Astrocyte (in vitro differentiated cells and primary cell): ENCODE measurements around the gene UBL4B. TPM values are rescaled to one million over a fixed set of nuclear protein-coding genes. Genes with fewer than 3 reads are reported as not detected.
"Not testable (repeated sequence)": the region's sequence is repeated elsewhere in the genome, so short reads cannot be mapped to it uniquely, and the experiment has no call there.

Experiments used
- DNase-seq: peaks from one replicate; pipeline ENCODE4 v3.0.0-alpha.2; 2010; ENCODE audit warnings: low read depth
- FAIRE-seq: peaks from 2 replicates; lab custom pipeline; 2011; peaks lifted over from hg19 to GRCh38; lab: Jason Lieb, UNC
- H2AFZ ChIP-seq: 2 replicates; pipeline ENCODE4 v1.6.0; 2012; ENCODE audit warnings: low read depth, low read length, inconsistent platforms
- H3K27ac ChIP-seq: 2 replicates; pipeline ENCODE4 v1.5.1; 2011; ENCODE audit warnings: low read depth, low read length, inconsistent platforms
- H3K27me3 ChIP-seq: 2 replicates; pipeline ENCODE4 v1.6.0; 2011; ENCODE audit warnings: low read length, inconsistent platforms; ENCODE audit not compliant: insufficient read depth
- H3K36me3 ChIP-seq: 2 replicates; pipeline ENCODE4 v1.5.1; 2011; ENCODE audit warnings: low read length, inconsistent platforms; ENCODE audit not compliant: insufficient read depth
- H3K4me1 ChIP-seq: 2 replicates; pipeline ENCODE4 v1.5.1; 2011; ENCODE audit warnings: low read length, inconsistent platforms; ENCODE audit not compliant: insufficient read depth
- H3K4me2 ChIP-seq: 2 replicates; pipeline ENCODE4 v1.6.0; 2012; ENCODE audit warnings: low read length, inconsistent platforms
- H3K4me3 ChIP-seq: 2 replicates; pipeline ENCODE4 v1.5.1; 2011; ENCODE audit warnings: low read depth, mild to moderate bottlenecking, low read length, inconsistent platforms; ENCODE audit not compliant: insufficient read depth
- H3K79me2 ChIP-seq: 2 replicates; pipeline ENCODE4 v1.6.0; 2012; ENCODE audit warnings: mild to moderate bottlenecking, low read length, inconsistent platforms; ENCODE audit not compliant: insufficient read depth
- H3K9ac ChIP-seq: 2 replicates; pipeline ENCODE4 v1.6.0; 2012; ENCODE audit warnings: mild to moderate bottlenecking, low read length, inconsistent platforms
- H3K9me3 ChIP-seq: 2 replicates; pipeline ENCODE4 v1.5.1; 2012; ENCODE audit warnings: low read depth, mild to moderate bottlenecking, low read length, inconsistent platforms; ENCODE audit not compliant: insufficient read depth
- H4K20me1 ChIP-seq: 2 replicates; pipeline ENCODE4 v1.6.0; 2012; ENCODE audit warnings: low read length, inconsistent platforms; ENCODE audit not compliant: insufficient read depth
- H3K27ac Mint-ChIP-seq: one replicate; pipeline ENCODE4 v1.8.0; 2021; ENCODE audit warnings: mild to moderate bottlenecking, mixed read lengths; ENCODE audit not compliant: unreplicated experiment
- H3K27me3 Mint-ChIP-seq: one replicate; pipeline ENCODE4 v1.8.0; 2021; ENCODE audit warnings: low read depth, mixed read lengths; ENCODE audit not compliant: unreplicated experiment
- H3K36me3 Mint-ChIP-seq: one replicate; pipeline ENCODE4 v1.8.0; 2021; ENCODE audit warnings: low read depth, mixed read lengths; ENCODE audit not compliant: unreplicated experiment
- H3K4me1 Mint-ChIP-seq: one replicate; pipeline ENCODE4 v1.8.0; 2021; ENCODE audit warnings: low read depth, mixed read lengths; ENCODE audit not compliant: unreplicated experiment
- H3K4me3 Mint-ChIP-seq: one replicate; pipeline ENCODE4 v1.8.0; 2021; ENCODE audit warnings: mild to moderate bottlenecking, moderate library complexity, mixed read lengths; ENCODE audit not compliant: unreplicated experiment
- H3K9me3 Mint-ChIP-seq: one replicate; pipeline ENCODE4 v1.8.0; 2021; ENCODE audit warnings: mild to moderate bottlenecking, mixed read lengths; ENCODE audit not compliant: unreplicated experiment
- EZH2 ChIP-seq: IDR thresholded peaks from 2 replicates; pipeline ENCODE4 v1.6.1; 2012; ENCODE audit warnings: mild to moderate bottlenecking, low read length, inconsistent platforms; ENCODE audit not compliant: insufficient read depth
- total RNA-seq: library from RNA; stranded (reverse); gene quantifications from 2 replicates; pipeline ENCODE4 v1.2.1, GENCODE V29; 2021
- TF ChIP-seq, protein P1 (sequence below): IDR thresholded peaks from 2 replicates; pipeline ENCODE4 v1.5.1; 2011; ENCODE audit warnings: low read depth, mild to moderate bottlenecking, inconsistent platforms, low read length, moderate library complexity; ENCODE audit not compliant: insufficient read depth

UBL4B gene
- total RNA-seq, 1 donor from 2014 or later = not detected

GRCh38 chr1:110070671-110071242 lies 41.5 kb upstream of the UBL4B start, which contains the start of gene ALX3:
TSS of gene ALX3 (minus strand) at chr1:110070672. CDS start at chr1:110070612, 60 bp downstream.
- peaks cover 24% of the 10 kb centered on the region for H4K20me1 ChIP-seq
- no peak within 1 kb of the TSS for H3K9ac ChIP-seq
- Mint-ChIP-seq H3K36me3 (peaks cover 3% of the 10 kb centered on the region), H3K27ac (no peak within 1 kb of the TSS), H3K9me3 (peaks cover 10% of the 10 kb centered on the region), H3K4me1 (peaks cover 2% of the 10 kb centered on the region), H3K27me3 (peaks cover 85% of the 10 kb centered on the region), H3K4me3 (no peak within 1 kb of the TSS)
- no peak for DNase-seq
- H3K4me1 ChIP-seq = no peaks in the 10 kb centered on the region
- H3K27me3 ChIP-seq = peaks cover 83% of the 10 kb centered on the region
- H3K4me3 ChIP-seq = no peak within 1 kb of the TSS
- no peak for TF ChIP-seq EZH2
- TF ChIP-seq, protein P1, sequence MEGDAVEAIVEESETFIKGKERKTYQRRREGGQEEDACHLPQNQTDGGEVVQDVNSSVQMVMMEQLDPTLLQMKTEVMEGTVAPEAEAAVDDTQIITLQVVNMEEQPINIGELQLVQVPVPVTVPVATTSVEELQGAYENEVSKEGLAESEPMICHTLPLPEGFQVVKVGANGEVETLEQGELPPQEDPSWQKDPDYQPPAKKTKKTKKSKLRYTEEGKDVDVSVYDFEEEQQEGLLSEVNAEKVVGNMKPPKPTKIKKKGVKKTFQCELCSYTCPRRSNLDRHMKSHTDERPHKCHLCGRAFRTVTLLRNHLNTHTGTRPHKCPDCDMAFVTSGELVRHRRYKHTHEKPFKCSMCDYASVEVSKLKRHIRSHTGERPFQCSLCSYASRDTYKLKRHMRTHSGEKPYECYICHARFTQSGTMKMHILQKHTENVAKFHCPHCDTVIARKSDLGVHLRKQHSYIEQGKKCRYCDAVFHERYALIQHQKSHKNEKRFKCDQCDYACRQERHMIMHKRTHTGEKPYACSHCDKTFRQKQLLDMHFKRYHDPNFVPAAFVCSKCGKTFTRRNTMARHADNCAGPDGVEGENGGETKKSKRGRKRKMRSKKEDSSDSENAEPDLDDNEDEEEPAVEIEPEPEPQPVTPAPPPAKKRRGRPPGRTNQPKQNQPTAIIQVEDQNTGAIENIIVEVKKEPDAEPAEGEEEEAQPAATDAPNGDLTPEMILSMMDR = no peak
- H2AFZ ChIP-seq = no peak within 1 kb of the TSS
- H3K27ac ChIP-seq = no peak within 1 kb of the TSS
- H3K79me2 ChIP-seq = no peaks in the 10 kb centered on the region
- H3K4me2 ChIP-seq = no peak within 1 kb of the TSS
- peaks cover 8% of the 10 kb centered on the region for H3K9me3 ChIP-seq
- H3K36me3 ChIP-seq = no peaks in the 10 kb centered on the region
- no peak for FAIRE-seq

GRCh38 chr1:110074166-110074565 lies 38.1 kb upstream of the UBL4B start:
- peaks cover 89% of the 10 kb centered on the region for H3K27me3 Mint-ChIP-seq
- no peaks in the 10 kb centered on the region for H3K79me2 ChIP-seq
- no peak overlapping the region for H3K9ac ChIP-seq
- peaks cover 8% of the 10 kb centered on the region for H3K9me3 ChIP-seq
- peaks cover 2% of the 10 kb centered on the region for H3K9me3 Mint-ChIP-seq
- H3K4me1 ChIP-seq = no peaks in the 10 kb centered on the region
- FAIRE-seq (no peak), DNase-seq (no peak)
- no peak overlapping the region for H3K27ac Mint-ChIP-seq
- H2AFZ ChIP-seq = no peak overlapping the region
- H3K27ac ChIP-seq = no peak overlapping the region
- no peak overlapping the region for H3K4me2 ChIP-seq
- no peak overlapping the region for H3K4me3 ChIP-seq
- no peaks in the 10 kb centered on the region for H3K36me3 ChIP-seq
- peaks cover 2% of the 10 kb centered on the region for H3K4me1 Mint-ChIP-seq
- peaks cover 78% of the 10 kb centered on the region for H3K27me3 ChIP-seq
- no peaks in the 10 kb centered on the region for H3K36me3 Mint-ChIP-seq
- no peak overlapping the region for H3K4me3 Mint-ChIP-seq
- peaks cover 6% of the 10 kb centered on the region for H4K20me1 ChIP-seq
- TF ChIP-seq, protein P1 = no peak
- no peak for TF ChIP-seq EZH2

- no peak overlapping the region for H3K9ac ChIP-seq
- peaks cover 56% of the 10 kb centered on the region for H3K27me3 ChIP-seq
- FAIRE-seq (no peak), DNase-seq (no peak)
- no peaks in the 10 kb centered on the region for H3K36me3 ChIP-seq
- no peaks in the 10 kb centered on the region for H3K9me3 ChIP-seq
- H3K27ac Mint-ChIP-seq = no peak overlapping the region
- TF ChIP-seq, protein P1 = no peak
- H4K20me1 ChIP-seq = no peaks in the 10 kb centered on the region
- no peak overlapping the region for H2AFZ ChIP-seq
- H3K4me3 ChIP-seq = no peak overlapping the region
- no peak overlapping the region for H3K27ac ChIP-seq
- no peaks in the 10 kb centered on the region for H3K79me2 ChIP-seq
- no peaks in the 10 kb centered on the region for H3K4me1 ChIP-seq
- H3K27me3 Mint-ChIP-seq = peaks cover 96% of the 10 kb centered on the region
- H3K4me2 ChIP-seq = no peak overlapping the region
- H3K9me3 Mint-ChIP-seq = peaks cover 5% of the 10 kb centered on the region
- no peak overlapping the region for H3K4me3 Mint-ChIP-seq
- H3K36me3 Mint-ChIP-seq = peaks cover 2% of the 10 kb centered on the region
- H3K4me1 Mint-ChIP-seq = no peaks in the 10 kb centered on the region
Observed at GRCh38 chr1:110076789-110077500, 35.3 kb upstream of the UBL4B start.

- H3K27me3 Mint-ChIP-seq = peaks cover 94% of the 10 kb centered on the region
- H3K27ac Mint-ChIP-seq, H3K4me2 ChIP-seq, H3K9ac ChIP-seq, H3K9me3 ChIP-seq, H3K4me3 ChIP-seq, H3K9me3 Mint-ChIP-seq, H3K36me3 ChIP-seq, H3K4me3 Mint-ChIP-seq, DNase-seq, H2AFZ ChIP-seq, H4K20me1 ChIP-seq, H3K36me3 Mint-ChIP-seq, H3K79me2 ChIP-seq, H3K27ac ChIP-seq, FAIRE-seq, H3K4me1 Mint-ChIP-seq: not testable (repeated sequence)
- peaks cover 10% of the 10 kb centered on the region for H3K4me1 ChIP-seq
- H3K27me3 ChIP-seq = peaks cover 59% of the 10 kb centered on the region
Observed at GRCh38 chr1:110079995-110080394, 32.2 kb upstream of the UBL4B start.
